ENCODE measurements around the gene PATZ1. TPM values are rescaled to one million over a fixed set of nuclear protein-coding genes. Genes with fewer than 3 reads are reported as not detected.

PATZ1 gene
- total RNA-seq, 1 experiment from 2014 or later: 120 TPM

GRCh38 chr22:31278626-31279326 is 67.4 kb downstream of the PATZ1 start:
- no peak overlapping the region for H3K18ac ChIP-seq (ENCODE audit: insufficient read length, low read depth, low read length)
- no peak overlapping the region for H3K23ac ChIP-seq (ENCODE audit: insufficient read length, low read depth, low read length)
- H2BK120ac ChIP-seq (ENCODE audit: low read depth, low read length, poor library complexity, severe bottlenecking): no peak overlapping the region
- no peaks in the 10 kb centered on the region for H3K79me1 ChIP-seq (ENCODE audit: insufficient read depth, low read depth, low read length, poor library complexity, severe bottlenecking)
- no peaks in the 10 kb centered on the region for H3K4me1 ChIP-seq (ENCODE audit: insufficient read depth, low read length)
- no peak for TF ChIP-seq CTCF (conservative IDR thresholded peaks at IDR 0.05)
- H3K4me3 Mint-ChIP-seq: no peak overlapping the region
- no peak overlapping the region for H3K27ac ChIP-seq (ENCODE audit: insufficient read length, low read depth, low read length)
- no peak overlapping the region for H3T11ph ChIP-seq (ENCODE audit: low read length)
- no peak overlapping the region for H4K8ac ChIP-seq (replicated peaks; ENCODE audit: insufficient read length, low read depth, low read length)
- no peaks in the 10 kb centered on the region for H3K23me2 ChIP-seq (ENCODE audit: insufficient read length, low read depth, low read length, poor library complexity, severe bottlenecking)
- no peak overlapping the region for H4K5ac ChIP-seq (ENCODE audit: insufficient read length, low read depth, low read length)
- no peak overlapping the region for H3K14ac ChIP-seq (ENCODE audit: insufficient read depth, low read length)
- H3K36me3 Mint-ChIP-seq (ENCODE audit: insufficient read depth in 1 of 3, low read depth in 3 of 3): peaks cover 16 to 57% (median 35%) of the 10 kb centered on the region in 3 experiments
- no CpG with 5 or more reads among the region's 6 CpGs for WGBS (ENCODE audit: extremely low coverage, insufficient read length, low lambda C conversion rate)
- H3K56ac ChIP-seq (ENCODE audit: insufficient read length, low read depth, low read length): no peak overlapping the region
- H2BK15ac ChIP-seq (ENCODE audit: low read depth, low read length): no peak overlapping the region
- no peaks in the 10 kb centered on the region for H3K27me3 Mint-ChIP-seq (ENCODE audit: low read depth)
- H3K4me1 Mint-ChIP-seq: peaks cover 6 to 7% of the 10 kb centered on the region in 2 experiments
- H2BK20ac ChIP-seq (ENCODE audit: low read depth, low read length, poor library complexity, severe bottlenecking): no peak overlapping the region
- no peaks in the 10 kb centered on the region for H3K79me2 ChIP-seq (ENCODE audit: insufficient read depth, low read length)
- H4K20me1 ChIP-seq (ENCODE audit: control insufficient read depth, insufficient read depth, insufficient read length): no peaks in the 10 kb centered on the region
- H3K4me2 ChIP-seq (ENCODE audit: insufficient read depth, insufficient read length, low read length): no peak overlapping the region
- no peak overlapping the region for H2AFZ ChIP-seq (ENCODE audit: low read length)
- H4K91ac ChIP-seq (ENCODE audit: insufficient read length, low read depth, low read length): no peak overlapping the region
- no peaks in the 10 kb centered on the region for H3K9me3 Mint-ChIP-seq
- H3K27ac Mint-ChIP-seq: peak overlapping the region in 1 of 3 experiments; percentile 85; a peak in 2 of 7 replicates
- H3K9ac ChIP-seq (ENCODE audit: extremely low read depth, insufficient read length, low read length): no peak overlapping the region
- H2BK12ac ChIP-seq (ENCODE audit: insufficient read length, low read depth, low read length): no peak overlapping the region
- no peak for DNase-seq
- H2BK5ac ChIP-seq (ENCODE audit: insufficient read length, low read length): no peak overlapping the region
- H3K4ac ChIP-seq (ENCODE audit: low read depth, low read length): no peak overlapping the region
- H3K27me3 ChIP-seq (ENCODE audit: insufficient read depth, low read length): no peaks in the 10 kb centered on the region
- no peaks in the 10 kb centered on the region for H3K9me3 ChIP-seq (ENCODE audit: control insufficient read depth, low read depth, low read length)
- H2AK5ac ChIP-seq (ENCODE audit: insufficient read length, low read length): no peak overlapping the region
